ENCODE data around the gene STOML2. TPM values are rescaled to one million over a fixed set of nuclear protein-coding genes. Genes with fewer than 3 reads are reported as not detected.

STOML2 gene
- total and polyA plus RNA-seq, 2 donors from 2014 or later = 81.9 to 150 TPM

- H3K27ac ChIP-seq (ENCODE audit: low read depth in 2 of 2, low read length in 2 of 2) = no peak overlapping the region
- intact Hi-C loops (cut with DNase I) = no loop called here
- H3K27me3 ChIP-seq (ENCODE audit: control insufficient read depth, insufficient read depth, low read length) = no peaks in the 10 kb centered on the region
- no peaks in the 10 kb centered on the region for H3K9me3 ChIP-seq (ENCODE audit: control insufficient read depth in 2 of 3, insufficient read depth in 1 of 3, low read length in 3 of 3)
- DNase-seq (no peak), FAIRE-seq (no peak)
- H3K36me3 ChIP-seq (ENCODE audit: control insufficient read depth in 2 of 3, insufficient read depth in 3 of 3, low read length in 3 of 3) = peaks cover 3 to 18% (median 15%) of the 10 kb centered on the region in 3 donors
- no peak overlapping the region for H3K9ac ChIP-seq (ENCODE audit: low read length in 3 of 3)
- TF ChIP-seq CTCF (IDR thresholded peaks at IDR 0.05; ENCODE audit: borderline replicate concordance, extremely low read depth, insufficient read depth) = no peak
- no peak overlapping the region for H3K4me3 ChIP-seq (ENCODE audit: low read length in 3 of 3)
- no peaks in the 10 kb centered on the region for H3K4me1 ChIP-seq (ENCODE audit: control insufficient read depth in 2 of 3, insufficient read depth in 2 of 3, low read depth in 1 of 3, low read length in 3 of 3)
Measured at GRCh38 chr9:35085078-35085477, 17.9 kb downstream of the STOML2 start.

GRCh38 chr9:35079426-35080341, 23.2 kb downstream of the STOML2 start, which contains the start of gene FANCG:
Gene FANCG (minus strand): TSS chr9:35079942. CDS start chr9:35079524, 418 bp downstream.
- DNase-seq = peak; percentile 92 to 97 (median 96)
- Histone ChIP-seq H3K9ac (ENCODE audit: low read length in 3 of 3) (peak within 1 kb of the TSS; percentile 71 to 78 (median 73)), H3K27ac (ENCODE audit: low read depth in 2 of 2, low read length in 2 of 2) (peak within 1 kb of the TSS; percentile 39 to 70), H3K27me3 (ENCODE audit: control insufficient read depth, insufficient read depth, low read length) (no peaks in the 10 kb centered on the region), H3K4me3 (ENCODE audit: low read length in 3 of 3) (peak within 1 kb of the TSS; percentile 84 to 91 (median 88)), H3K36me3 (ENCODE audit: control insufficient read depth in 2 of 3, insufficient read depth in 3 of 3, low read length in 3 of 3) (peaks cover 0 to 5% (median 0%) of the 10 kb centered on the region in 3 donors), H3K9me3 (ENCODE audit: control insufficient read depth in 2 of 3, insufficient read depth in 1 of 3, low read length in 3 of 3) (no peaks in the 10 kb centered on the region), H3K4me1 (ENCODE audit: control insufficient read depth in 2 of 3, insufficient read depth in 2 of 3, low read depth in 1 of 3, low read length in 3 of 3) (peaks cover 0 to 12% (median 11%) of the 10 kb centered on the region in 3 donors)
- FAIRE-seq = no peak
- intact Hi-C loops (cut with DNase I) = no loop called here
- TF ChIP-seq CTCF (IDR thresholded peaks at IDR 0.05; ENCODE audit: borderline replicate concordance, extremely low read depth, insufficient read depth) = peak; percentile 3

GRCh38 chr9:35079041-35079425, 23.9 kb downstream of the STOML2 start:
- Histone ChIP-seq H3K9ac (ENCODE audit: low read length in 3 of 3) (peak overlapping the region; percentile 53 to 73 (median 71)), H3K36me3 (ENCODE audit: control insufficient read depth in 2 of 3, insufficient read depth in 3 of 3, low read length in 3 of 3) (peaks cover 0 to 5% (median 0%) of the 10 kb centered on the region in 3 donors), H3K27ac (ENCODE audit: low read depth in 2 of 2, low read length in 2 of 2) (no peak overlapping the region), H3K27me3 (ENCODE audit: control insufficient read depth, insufficient read depth, low read length) (no peaks in the 10 kb centered on the region), H3K4me1 (ENCODE audit: control insufficient read depth in 2 of 3, insufficient read depth in 2 of 3, low read depth in 1 of 3, low read length in 3 of 3) (peaks cover 0 to 12% (median 11%) of the 10 kb centered on the region in 3 donors), H3K4me3 (ENCODE audit: low read length in 3 of 3) (peak overlapping the region; percentile 84 to 91 (median 88)), H3K9me3 (ENCODE audit: control insufficient read depth in 2 of 3, insufficient read depth in 1 of 3, low read length in 3 of 3) (no peaks in the 10 kb centered on the region)
- no peak for FAIRE-seq
- intact Hi-C loops (cut with DNase I) = no loop called here
- peak in 1 of 5 donors; percentile 4 for DNase-seq
- no peak for TF ChIP-seq CTCF (IDR thresholded peaks at IDR 0.05; ENCODE audit: borderline replicate concordance, extremely low read depth, insufficient read depth)
